Suprapubic skin (tissue), 4 donors: Measurements from ENCODE around the gene ZFHX2. TPM values are rescaled to one million over a fixed set of nuclear protein-coding genes. Genes with fewer than 3 reads are reported as not detected.

ENCODE experiments used
- DNase-seq, 2 donors: peaks; one replicate each; pipeline ENCODE4 v3.0.0-alpha.2; 2019; ENCODE audit warnings: low spot score in 2 of 2
- H3K27ac ChIP-seq: fragments of 200-600 bp; sonication (generic); one replicate; pipeline ENCODE4 v1.5.1; 2019
- H3K27me3 ChIP-seq: fragments of 200-600 bp; sonication (generic); one replicate; pipeline ENCODE4 v1.5.1; 2019
- H3K36me3 ChIP-seq: fragments of 200-600 bp; sonication (generic); one replicate; pipeline ENCODE4 v1.5.1; 2019
- H3K4me1 ChIP-seq: fragments of 200-600 bp; sonication (generic); one replicate; pipeline ENCODE4 v1.5.1; 2019
- H3K4me3 ChIP-seq: fragments of 200-600 bp; sonication (generic); one replicate; pipeline ENCODE4 v1.5.1; 2019; ENCODE audit warnings: mild to moderate bottlenecking
- H3K9me3 ChIP-seq: fragments of 200-600 bp; sonication (generic); one replicate; pipeline ENCODE4 v1.5.1; 2019
- EP300 ChIP-seq: sonication (generic); formaldehyde crosslinking; IDR thresholded peaks from one replicate; pipeline ENCODE4 v1.6.1; 2017; ENCODE audit warnings: antibody characterized with exemption
- POLR2A ChIP-seq, 2 donors: fragments of 450-650 bp; IDR thresholded peaks; one replicate each; pipeline ENCODE4 v1.6.1; 2017; ENCODE audit warnings: antibody characterized with exemption in 2 of 2, mild to moderate bottlenecking in 2 of 2, moderate library complexity in 2 of 2
- POLR2AphosphoS5 ChIP-seq, 3 donors: sonication (generic); formaldehyde crosslinking; IDR thresholded peaks; one replicate each; pipeline ENCODE4 v1.6.1; 2017; ENCODE audit warnings: antibody characterized with exemption in 3 of 3
- WGBS: methylation state at CpG from one replicate; pipeline ENCODE4 v1.1.5; 2018; 5-methylcytosine and 5-hydroxymethylcytosine counted together
- total RNA-seq, 4 donors: library from RNA; depleted of rRNA; stranded (reverse); fragments of >200 nt; gene quantifications; one replicate each; pipeline ENCODE4 v1.1.0, GENCODE V29; 2016
- TF ChIP-seq, protein P1 (sequence below), 2 donors: fragments of 200-600 bp in 1 of 2; fragments of 450-650 bp in 1 of 2; sonication (generic) in 1 of 2; IDR thresholded peaks; one replicate each; pipeline ENCODE4 v1.5.1; 2016 to 2019; ENCODE audit warnings: antibody characterized with exemption in 2 of 2, mild to moderate bottlenecking in 1 of 2, moderate library complexity in 1 of 2

Gene ZFHX2
- total RNA-seq, 4 donors from 2014 or later = 0.16 to 1.4 (median 0.56) TPM

DNA sequence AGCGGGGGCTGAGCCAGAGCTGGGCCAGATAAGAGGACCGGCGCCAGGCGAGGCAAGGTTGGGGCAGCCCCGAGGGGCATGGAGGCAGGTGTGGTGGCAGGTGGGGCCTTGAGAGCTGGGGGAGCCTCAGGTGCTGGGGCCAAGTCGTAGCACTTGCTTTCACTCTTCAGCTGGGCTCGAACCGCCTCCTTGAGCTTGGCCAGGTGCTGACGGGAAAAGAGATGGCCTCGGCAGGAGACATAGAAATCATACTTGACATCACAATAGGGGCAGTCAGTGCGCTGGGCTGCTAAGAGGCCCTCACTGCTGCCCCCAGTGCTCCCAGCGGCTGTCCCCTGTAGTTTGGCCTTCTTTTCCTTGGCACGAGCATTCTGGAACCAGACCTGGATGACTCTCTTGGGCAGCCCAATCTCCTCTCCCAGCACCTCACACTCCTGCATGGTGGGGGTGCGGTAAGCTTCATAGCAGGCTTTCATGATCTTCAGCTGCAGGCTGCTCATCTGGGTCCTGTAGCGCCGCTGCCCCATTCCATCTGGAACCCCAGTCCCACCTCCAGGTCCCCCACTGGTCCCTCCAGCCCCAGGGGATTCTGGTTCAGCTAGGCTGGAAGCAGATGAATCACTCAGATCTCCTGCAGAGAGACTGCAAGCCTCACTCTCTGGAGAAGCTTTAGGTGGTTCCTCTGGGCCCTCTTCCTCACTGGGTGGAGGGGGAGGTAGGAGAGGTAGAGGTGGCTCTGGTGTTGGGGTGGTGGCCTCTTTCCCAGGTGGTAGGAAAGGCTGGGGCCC is 28.1 kb downstream of the ZFHX2 start:
- no peaks in the 10 kb centered on the region for H3K4me1 ChIP-seq
- H3K27ac ChIP-seq = no peak overlapping the region
- TF ChIP-seq EP300 (no peak), POLR2AphosphoS5 (IDR thresholded peaks at IDR 0.05) (no peak), POLR2A (IDR thresholded peaks at IDR 0.05) (no peak)
- TF ChIP-seq, protein P1, sequence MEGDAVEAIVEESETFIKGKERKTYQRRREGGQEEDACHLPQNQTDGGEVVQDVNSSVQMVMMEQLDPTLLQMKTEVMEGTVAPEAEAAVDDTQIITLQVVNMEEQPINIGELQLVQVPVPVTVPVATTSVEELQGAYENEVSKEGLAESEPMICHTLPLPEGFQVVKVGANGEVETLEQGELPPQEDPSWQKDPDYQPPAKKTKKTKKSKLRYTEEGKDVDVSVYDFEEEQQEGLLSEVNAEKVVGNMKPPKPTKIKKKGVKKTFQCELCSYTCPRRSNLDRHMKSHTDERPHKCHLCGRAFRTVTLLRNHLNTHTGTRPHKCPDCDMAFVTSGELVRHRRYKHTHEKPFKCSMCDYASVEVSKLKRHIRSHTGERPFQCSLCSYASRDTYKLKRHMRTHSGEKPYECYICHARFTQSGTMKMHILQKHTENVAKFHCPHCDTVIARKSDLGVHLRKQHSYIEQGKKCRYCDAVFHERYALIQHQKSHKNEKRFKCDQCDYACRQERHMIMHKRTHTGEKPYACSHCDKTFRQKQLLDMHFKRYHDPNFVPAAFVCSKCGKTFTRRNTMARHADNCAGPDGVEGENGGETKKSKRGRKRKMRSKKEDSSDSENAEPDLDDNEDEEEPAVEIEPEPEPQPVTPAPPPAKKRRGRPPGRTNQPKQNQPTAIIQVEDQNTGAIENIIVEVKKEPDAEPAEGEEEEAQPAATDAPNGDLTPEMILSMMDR (IDR thresholded peaks at IDR 0.05) = no peak
- no peak for DNase-seq
- H3K27me3 ChIP-seq = no peaks in the 10 kb centered on the region
- H3K36me3 ChIP-seq = peaks cover 5% of the 10 kb centered on the region
- no peaks in the 10 kb centered on the region for H3K9me3 ChIP-seq
- H3K4me3 ChIP-seq = no peak overlapping the region
- 88% methylated on average over 15 of the region's 16 CpGs for WGBS

DNA sequence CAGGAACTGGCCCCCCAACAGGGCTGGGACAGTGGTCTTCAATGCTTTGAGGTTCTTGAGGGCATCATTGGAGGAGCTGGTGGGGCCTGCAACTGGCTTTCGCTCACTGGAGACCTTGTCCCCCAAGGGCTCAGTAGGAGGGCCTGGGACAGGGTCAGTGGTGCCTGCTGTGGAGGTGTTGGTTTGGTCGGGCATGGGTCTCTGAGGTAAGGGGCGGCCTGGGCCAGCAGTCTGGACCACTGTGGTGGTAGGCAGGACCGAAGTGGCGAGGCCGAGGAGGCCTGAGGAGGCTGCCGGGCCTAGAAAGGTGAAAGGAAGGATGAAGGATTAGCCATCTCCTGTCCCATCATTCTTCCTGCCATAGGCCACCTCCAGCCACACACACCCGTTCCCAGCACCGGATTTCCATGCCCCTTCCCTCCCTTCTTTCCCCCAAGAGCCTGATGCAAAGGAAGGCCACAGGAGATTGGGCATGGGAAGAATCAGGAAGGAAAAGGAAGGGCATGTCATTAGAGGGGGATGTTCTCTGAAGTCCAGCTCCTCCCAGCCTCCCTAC is 28.8 kb downstream of the ZFHX2 start:
- WGBS = 86% methylated on average over 9 of the region's 9 CpGs
- H3K27ac ChIP-seq = no peak overlapping the region
- no peak overlapping the region for H3K4me3 ChIP-seq
- DNase-seq = no peak
- TF ChIP-seq EP300 = no peak
- H3K36me3 ChIP-seq = peaks cover 5% of the 10 kb centered on the region
- H3K9me3 ChIP-seq = no peaks in the 10 kb centered on the region
- H3K4me1 ChIP-seq = no peaks in the 10 kb centered on the region
- H3K27me3 ChIP-seq = no peaks in the 10 kb centered on the region

DNA sequence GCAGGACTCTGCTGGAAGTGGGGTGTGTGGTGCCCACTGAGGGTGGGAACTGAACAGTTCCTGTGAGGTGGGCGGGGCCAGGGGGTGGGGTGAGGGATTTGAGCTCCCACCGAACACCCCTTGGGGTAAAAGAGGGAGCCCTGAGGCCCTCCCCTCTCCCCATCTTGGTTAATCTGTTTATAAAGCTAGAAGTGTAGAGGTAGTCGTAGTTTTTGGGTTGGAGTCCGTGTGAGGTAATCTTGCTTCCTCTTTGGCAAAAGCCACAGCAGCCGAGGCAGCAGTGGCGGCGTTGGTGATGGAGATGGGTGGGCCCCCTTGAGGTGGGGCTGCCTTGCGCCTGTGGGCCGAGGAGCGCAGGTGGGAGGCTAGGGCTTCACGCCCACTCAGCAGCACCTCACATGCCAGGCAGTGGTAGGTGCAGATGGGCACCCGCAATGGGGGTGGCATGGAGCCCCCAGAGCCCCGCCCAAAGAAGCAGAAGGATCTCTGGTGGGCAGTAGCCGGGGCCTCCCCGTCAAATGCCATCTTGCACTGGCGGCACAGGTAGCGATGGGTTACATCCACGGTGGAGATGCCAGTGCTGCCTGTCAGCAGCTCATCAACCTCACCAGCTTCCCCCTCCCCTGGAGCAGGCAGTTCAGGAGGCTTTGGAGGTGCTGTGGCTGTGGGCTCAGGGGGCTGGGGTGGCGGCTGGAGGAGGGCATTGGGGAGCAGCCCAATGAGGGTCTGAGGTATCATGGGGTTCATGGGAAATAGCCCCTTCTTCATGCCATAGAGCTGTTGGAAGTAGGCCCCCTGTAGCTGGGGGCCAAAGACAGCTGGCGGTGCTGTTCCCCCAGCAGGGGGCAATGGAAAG is 29.6 kb downstream of the ZFHX2 start:
- Histone ChIP-seq H3K27me3 (no peaks in the 10 kb centered on the region), H3K27ac (no peak overlapping the region), H3K4me3 (no peak overlapping the region), H3K4me1 (no peaks in the 10 kb centered on the region), H3K36me3 (peaks cover 5% of the 10 kb centered on the region), H3K9me3 (no peaks in the 10 kb centered on the region)
- TF ChIP-seq POLR2AphosphoS5 (IDR thresholded peaks at IDR 0.05) = no peak
- TF ChIP-seq, protein P1 (IDR thresholded peaks at IDR 0.05) = no peak
- TF ChIP-seq EP300 = no peak
- TF ChIP-seq POLR2A (IDR thresholded peaks at IDR 0.05) = no peak
- 79% methylated on average over 9 of the region's 20 CpGs for WGBS
- DNase-seq = no peak

DNA sequence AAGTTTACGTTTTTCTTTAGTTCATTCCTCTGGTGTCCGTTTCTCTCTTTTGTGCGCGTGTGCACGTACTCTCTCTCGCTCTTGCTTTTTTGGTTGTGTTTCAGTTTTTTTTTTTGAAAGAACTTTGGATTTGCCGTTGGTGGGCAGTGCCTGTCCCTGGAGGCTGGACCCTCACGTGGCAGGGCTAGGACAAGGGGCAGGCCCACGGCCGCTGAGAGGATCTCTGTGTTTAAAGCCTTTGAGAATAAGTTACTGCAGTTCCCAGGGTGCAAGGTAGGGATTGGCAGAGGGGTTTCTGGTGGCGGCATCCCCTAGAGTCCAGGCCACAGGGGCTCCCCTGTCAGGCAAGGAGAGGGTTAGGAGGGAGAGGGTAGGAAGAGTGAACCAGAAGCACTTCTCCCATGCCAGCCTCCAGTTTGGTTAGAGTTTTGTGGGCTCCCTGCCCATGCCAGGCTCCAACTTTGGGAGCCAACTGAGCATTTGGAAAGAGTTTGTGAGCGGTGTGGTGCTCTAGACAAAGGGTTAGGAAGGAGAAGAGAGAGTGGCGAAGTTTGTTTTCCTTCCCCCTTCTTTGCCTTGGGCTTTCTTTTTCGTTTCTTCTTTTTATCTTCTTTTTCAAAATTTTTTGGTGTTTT is 30.5 kb downstream of the ZFHX2 start:
- no peaks in the 10 kb centered on the region for H3K27me3 ChIP-seq
- peaks cover 1% of the 10 kb centered on the region for H3K36me3 ChIP-seq
- H3K4me3 ChIP-seq = no peak overlapping the region
- no peak overlapping the region for H3K27ac ChIP-seq
- 83% methylated on average over 14 of the region's 14 CpGs for WGBS
- no peak for DNase-seq
- TF ChIP-seq POLR2A (IDR thresholded peaks at IDR 0.05) (no peak), EP300 (no peak), POLR2AphosphoS5 (IDR thresholded peaks at IDR 0.05) (no peak)
- TF ChIP-seq, protein P1 (IDR thresholded peaks at IDR 0.05) = no peak
- no peaks in the 10 kb centered on the region for H3K4me1 ChIP-seq
- no peaks in the 10 kb centered on the region for H3K9me3 ChIP-seq

DNA sequence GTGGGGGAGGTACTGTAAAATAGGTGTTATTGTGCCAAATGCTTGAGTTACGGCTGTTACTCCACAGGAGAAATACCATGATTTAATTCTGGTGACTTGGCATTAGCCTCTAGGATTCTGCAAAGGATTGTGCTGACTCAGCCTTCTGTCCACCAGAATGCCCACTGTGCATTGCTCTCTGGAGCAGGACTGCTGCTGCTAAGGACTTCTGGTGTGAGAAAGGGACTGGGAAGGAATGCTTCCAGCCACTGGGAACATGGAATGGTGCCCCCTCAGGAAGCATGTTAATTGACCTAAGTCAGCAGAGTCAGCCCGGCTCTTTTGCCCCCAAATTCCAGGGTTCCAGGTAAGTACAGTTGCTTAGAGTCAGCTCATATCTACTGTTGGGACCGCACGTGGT is 32.9 kb downstream of the ZFHX2 start:
- H3K4me3 ChIP-seq = no peak overlapping the region

More for the DNA sequence above, 32.9 kb downstream of the ZFHX2 start:
- no peak for DNase-seq
- no peaks in the 10 kb centered on the region for H3K36me3 ChIP-seq
- no peak overlapping the region for H3K27ac ChIP-seq
- H3K9me3 ChIP-seq = no peaks in the 10 kb centered on the region
- 84% methylated on average over 3 of the region's 4 CpGs for WGBS
- no peaks in the 10 kb centered on the region for H3K27me3 ChIP-seq
- TF ChIP-seq, protein P1 (IDR thresholded peaks at IDR 0.05) = no peak
- TF ChIP-seq POLR2AphosphoS5 (IDR thresholded peaks at IDR 0.05) (no peak), POLR2A (IDR thresholded peaks at IDR 0.05) (no peak), EP300 (no peak)
- peaks cover 10% of the 10 kb centered on the region for H3K4me1 ChIP-seq
